GM18505 (cell line): ENCODE measurements around the gene ZRANB1.

ENCODE experiments used
- ATAC-seq: cut with Tn5 transposase; IDR thresholded peaks from one replicate; pipeline ENCODE4 v1.9.1; 2021; ENCODE audit not compliant: unreplicated experiment
- POLR2A ChIP-seq: IDR thresholded peaks from 4 replicates; pipeline ENCODE4 v1.6.1; 2011; ENCODE audit warnings: borderline replicate concordance; ENCODE audit not compliant: insufficient read depth, insufficient read length; ENCODE audit errors: extremely low read depth

Gene ZRANB1

GRCh38 chr10:124959564-124959963, 17.6 kb downstream of the ZRANB1 start:
- no peak for TF ChIP-seq POLR2A
- no peak for ATAC-seq

DNA sequence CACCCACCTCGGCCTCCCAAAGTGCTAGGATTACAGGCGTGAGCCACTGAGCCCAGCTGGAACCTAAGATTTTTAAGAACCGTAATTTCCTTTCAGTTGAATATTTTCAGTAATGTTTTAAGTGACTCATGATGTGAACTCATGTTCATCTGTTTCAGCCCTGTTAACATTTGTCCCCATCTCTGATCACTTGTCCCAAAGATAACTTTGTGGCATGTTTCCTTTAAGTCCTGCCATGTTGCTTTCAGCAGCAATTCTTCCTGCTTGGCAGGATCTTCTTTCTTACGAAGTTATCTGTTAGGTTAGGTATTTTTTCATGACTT, 19.3 kb downstream of the ZRANB1 start:
- TF ChIP-seq POLR2A, result no peak
- no peak for ATAC-seq

- no peak for TF ChIP-seq POLR2A
- ATAC-seq, result no peak
Observed at GRCh38 chr10:124962421-124962820, 20.5 kb downstream of the ZRANB1 start.

DNA sequence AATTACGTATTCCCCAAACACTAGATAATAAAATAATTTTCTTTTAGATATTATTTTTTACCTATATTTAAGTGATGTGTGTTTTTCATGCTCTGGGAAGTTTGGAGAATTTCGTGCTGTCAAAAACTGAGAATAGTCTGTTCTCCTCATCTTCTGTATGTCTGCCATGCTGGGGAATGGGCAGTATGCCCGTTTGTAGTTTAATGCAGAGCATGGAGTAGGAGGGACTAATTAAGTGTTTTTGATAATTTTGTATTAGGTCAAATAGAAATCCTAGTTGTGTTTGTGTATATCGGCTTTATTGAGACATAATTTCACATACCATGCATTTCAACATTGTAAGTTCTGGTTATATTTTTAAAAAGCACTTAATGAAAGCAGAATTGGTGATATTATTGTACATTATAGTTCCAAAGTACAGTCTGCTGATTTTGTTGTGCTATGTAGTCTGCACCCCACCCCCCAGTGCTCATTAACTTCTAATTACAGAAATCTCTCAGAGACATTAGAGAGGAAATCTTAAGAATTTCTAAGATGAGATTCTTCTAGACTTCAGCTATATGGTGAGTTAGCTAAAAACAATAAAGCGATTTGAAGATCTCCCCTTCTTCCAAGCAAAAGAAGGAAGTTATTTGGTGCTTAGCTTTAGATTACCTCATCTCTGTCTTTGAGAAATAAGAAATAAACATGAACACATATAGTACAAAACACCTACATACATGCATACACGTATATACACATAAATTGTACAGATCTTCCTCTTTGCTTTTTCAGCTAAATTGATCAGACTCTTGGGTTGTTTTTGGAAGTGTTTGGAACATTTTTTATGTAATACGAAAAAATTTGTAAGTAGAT, 22.2 kb downstream of the ZRANB1 start:
- no peak for ATAC-seq
- TF ChIP-seq POLR2A, result no peak

- no peak for TF ChIP-seq POLR2A
- no peak for ATAC-seq
Observed at GRCh38 chr10:124966008-124966407, 24.1 kb downstream of the ZRANB1 start.

- no peak for TF ChIP-seq POLR2A
Observed at GRCh38 chr10:124967255-124967654, 25.3 kb downstream of the ZRANB1 start.

GRCh38 chr10:124971276-124971675, 29.4 kb downstream of the ZRANB1 start:
- ATAC-seq, result no peak
- no peak for TF ChIP-seq POLR2A

More at GRCh38 chr10:124967255-124967654, 25.3 kb downstream of the ZRANB1 start:
- no peak for ATAC-seq

DNA sequence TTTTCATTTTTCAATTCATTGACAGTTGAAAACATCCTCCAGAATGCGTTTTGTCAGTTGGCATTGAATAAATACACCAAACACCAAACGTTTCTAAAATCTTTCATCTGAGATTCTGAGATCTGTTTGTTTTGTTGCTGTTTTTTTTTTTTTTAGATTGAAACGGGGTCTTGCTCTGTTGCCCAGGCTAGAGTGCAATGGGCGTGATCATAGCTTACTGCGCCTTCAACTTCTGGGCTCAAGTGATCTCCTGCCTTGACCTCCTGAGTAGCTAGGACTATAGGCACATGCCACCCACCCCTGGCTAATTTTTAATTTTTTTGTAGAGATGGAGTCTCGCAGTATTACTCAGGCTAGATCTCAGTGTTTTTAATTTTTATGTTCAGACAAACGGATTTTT, 30.7 kb downstream of the ZRANB1 start:
- no peak for ATAC-seq
- no peak for TF ChIP-seq POLR2A

DNA sequence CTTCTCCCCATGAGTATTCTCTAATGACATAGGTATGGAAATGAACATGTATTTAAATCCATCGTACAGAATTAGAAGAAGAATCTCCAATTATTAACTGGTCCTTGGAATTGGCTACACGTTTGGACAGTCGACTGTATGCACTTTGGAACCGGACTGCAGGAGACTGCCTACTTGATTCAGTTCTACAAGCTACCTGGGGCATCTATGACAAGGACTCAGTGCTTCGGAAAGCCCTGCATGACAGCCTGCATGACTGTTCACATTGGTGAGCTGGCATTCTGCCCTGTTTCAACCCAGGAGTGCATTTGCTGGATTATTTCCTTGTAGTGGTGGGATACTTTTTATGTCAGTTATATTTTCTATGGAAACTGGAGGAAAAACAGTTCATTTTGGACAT, 32.2 kb downstream of the ZRANB1 start:
- TF ChIP-seq POLR2A, result no peak
- ATAC-seq, result no peak

- no peak for ATAC-seq
- TF ChIP-seq POLR2A, result no peak
Observed at GRCh38 chr10:124975977-124976514, 34.1 kb downstream of the ZRANB1 start.

DNA sequence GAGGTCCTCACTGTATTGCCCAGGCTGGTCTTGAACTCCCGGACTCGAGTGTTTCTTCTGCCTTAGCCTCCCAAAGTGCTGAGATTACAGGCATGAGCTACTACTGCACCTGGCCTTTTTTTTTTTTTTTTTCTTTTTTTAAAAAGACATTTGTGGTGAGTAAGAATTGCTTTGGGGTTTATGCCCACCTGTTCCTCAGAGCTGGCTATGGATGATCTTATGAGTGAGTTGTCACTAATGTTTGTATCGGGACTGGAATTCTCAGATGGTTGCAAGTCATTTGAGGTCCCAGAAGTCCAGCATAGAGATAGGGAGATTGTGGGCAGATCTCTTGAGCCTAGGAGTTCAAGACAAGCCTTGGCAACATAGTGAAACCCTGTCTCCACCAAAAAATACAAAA, 35.2 kb downstream of the ZRANB1 start:
- no peak for ATAC-seq
- no peak for TF ChIP-seq POLR2A

DNA sequence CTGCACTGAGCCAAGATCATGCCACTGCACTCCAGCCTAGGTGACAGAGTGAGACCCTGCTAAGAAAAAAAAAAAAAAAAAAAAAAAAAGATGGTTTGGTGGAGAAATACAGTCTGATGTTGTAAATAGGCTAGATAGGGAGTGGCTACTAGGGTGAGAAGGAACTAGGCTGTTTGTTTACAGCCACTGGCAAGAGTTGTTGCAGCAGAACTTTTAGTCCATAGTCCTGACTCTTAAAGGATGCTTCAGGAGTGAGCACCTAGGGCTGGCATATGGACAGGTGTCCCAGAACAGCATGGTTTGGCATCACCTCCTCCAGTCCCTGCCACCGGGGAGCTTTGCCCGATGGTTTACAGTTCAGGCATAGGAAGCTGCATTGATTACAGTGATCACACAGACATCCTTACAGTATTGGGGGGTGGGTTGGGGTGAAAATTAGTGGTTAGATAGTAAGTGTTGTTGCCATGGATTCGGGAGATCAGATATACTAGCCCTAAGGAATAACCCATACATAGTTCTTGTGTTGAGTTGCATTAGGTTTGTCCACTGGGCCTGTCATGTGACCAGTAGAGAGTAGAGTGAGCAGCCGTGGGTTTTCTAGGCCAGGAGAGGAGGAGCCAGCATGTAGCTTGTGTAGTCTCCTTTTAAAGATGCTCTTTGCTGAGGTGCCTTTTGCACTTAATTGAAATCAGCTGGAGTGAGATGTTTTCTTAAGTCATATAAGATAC, 35.9 kb downstream of the ZRANB1 start:
- TF ChIP-seq POLR2A, result no peak
- no peak for ATAC-seq

DNA sequence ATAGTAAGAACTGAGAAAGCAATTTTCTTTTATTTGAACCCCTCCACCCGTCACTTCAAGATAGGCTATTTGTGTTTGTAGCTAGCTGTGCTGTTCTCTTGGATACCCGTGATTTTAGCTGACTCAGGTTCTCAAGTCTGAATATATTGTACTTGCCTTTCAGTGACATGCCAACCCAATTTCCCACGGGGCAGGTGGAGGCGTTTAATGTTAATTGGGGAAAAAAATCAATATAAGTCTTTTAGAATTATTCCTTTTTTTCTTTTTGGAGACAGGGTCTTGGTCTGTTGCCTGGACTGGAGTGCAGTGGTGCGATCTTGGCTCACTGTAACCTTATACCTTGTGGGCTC, 36.4 kb downstream of the ZRANB1 start:
- no peak for TF ChIP-seq POLR2A
- ATAC-seq, result no peak

DNA sequence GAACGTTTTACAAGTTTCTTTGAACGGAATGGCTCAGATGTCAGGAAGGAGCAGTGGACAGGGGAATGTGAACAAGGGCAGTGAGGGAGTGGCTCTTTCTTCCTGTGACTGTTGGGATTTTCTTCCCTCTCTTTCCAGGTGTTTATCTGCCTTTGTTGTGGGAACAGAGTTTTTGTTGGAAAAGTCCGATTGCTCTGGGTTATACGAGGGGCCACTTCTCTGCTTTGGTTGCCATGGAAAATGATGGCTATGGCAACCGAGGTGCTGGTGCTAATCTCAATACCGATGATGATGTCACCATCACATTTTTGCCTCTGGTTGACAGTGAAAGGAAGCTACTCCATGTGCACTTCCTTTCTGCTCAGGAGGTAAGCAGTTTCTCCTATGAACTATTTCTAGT, 41.4 kb downstream of the ZRANB1 start:
- ATAC-seq, result no peak
- no peak for TF ChIP-seq POLR2A

GRCh38 chr10:124984376-124984775, 42.5 kb downstream of the ZRANB1 start:
- no peak for TF ChIP-seq POLR2A
- no peak for ATAC-seq

DNA sequence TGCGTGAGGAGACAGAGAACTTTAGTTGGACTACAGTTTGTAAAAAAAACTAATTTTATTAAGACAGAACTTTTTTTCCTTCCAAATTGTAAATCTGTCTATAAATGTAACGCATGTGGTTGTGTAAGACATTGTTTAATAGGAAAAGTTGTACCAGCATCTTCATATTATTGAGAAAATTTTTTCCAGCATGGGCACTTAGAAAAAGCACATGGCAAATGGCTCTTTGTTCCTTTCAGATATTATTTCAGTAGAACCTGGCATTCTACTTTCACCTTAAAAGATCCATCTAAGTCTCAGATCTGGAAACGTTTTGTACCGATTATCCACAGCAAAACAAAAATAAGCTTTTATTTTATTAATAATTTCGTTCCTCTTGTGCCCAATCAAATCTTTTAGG, 43.2 kb downstream of the ZRANB1 start:
- TF ChIP-seq POLR2A, result no peak
- no peak for ATAC-seq
